ENCODE results near the gene CDK18.

- TF ChIP-seq CTCF (IDR thresholded peaks at IDR 0.05), result no peak
- TF ChIP-seq POLR2A (IDR thresholded peaks at IDR 0.05), result no peak
These were observed 37.8 kb upstream of the CDK18 start for GRCh38 chr1:205466595-205467220.

Measured in thyroid gland (tissue), 4 donors.